Activated CD4-positive, alpha-beta T cell treated with anti-CD3 and anti-CD28 coated beads, Interleukin-2, amount 50 U/mL, for 16 hours (primary cell): ENCODE data around the gene GAS2L1.

Source experiments
- DNase-seq: peaks from one replicate; pipeline ENCODE4 v3.0.0-alpha.2; 2020

Gene GAS2L1

GRCh38 chr22:29310065-29310862, 3.8 kb downstream of the GAS2L1 start:
- DNase-seq: no peak

GRCh38 chr22:29310863-29311339, 4.5 kb downstream of the GAS2L1 start:
- peak; percentile 71 for DNase-seq

GRCh38 chr22:29311464-29312217, 5.2 kb downstream of the GAS2L1 start:
- no peak for DNase-seq

- DNase-seq: no peak
Measured at GRCh38 chr22:29312218-29313125, 6.0 kb downstream of the GAS2L1 start.

- DNase-seq: peak; percentile 35
Measured at GRCh38 chr22:29313126-29313575, 6.7 kb downstream of the GAS2L1 start.

GRCh38 chr22:29313576-29314466, 7.4 kb downstream of the GAS2L1 start:
- no peak for DNase-seq

GRCh38 chr22:29314537-29315285, 8.3 kb downstream of the GAS2L1 start:
- no peak for DNase-seq

GRCh38 chr22:29315286-29316140, 9.1 kb downstream of the GAS2L1 start, which contains the start of gene RASL10A:
TSS of gene RASL10A (minus strand) at chr22:29315697. CDS start at chr22:29315246, 451 bp downstream.
- no peak for DNase-seq

GRCh38 chr22:29316141-29316828, 9.8 kb downstream of the GAS2L1 start:
- DNase-seq: no peak

- no peak for DNase-seq
Measured at GRCh38 chr22:29317827-29318454, 11.5 kb downstream of the GAS2L1 start.

- no peak for DNase-seq
Measured at GRCh38 chr22:29319072-29319471, 12.6 kb downstream of the GAS2L1 start.

- DNase-seq: no peak
Measured at GRCh38 chr22:29320546-29320945, 14.1 kb downstream of the GAS2L1 start.

- no peak for DNase-seq
Measured at GRCh38 chr22:29323641-29324040, 17.2 kb downstream of the GAS2L1 start.

- no peak for DNase-seq
Measured at GRCh38 chr22:29325356-29325755, 18.9 kb downstream of the GAS2L1 start.

- no peak for DNase-seq
Measured at GRCh38 chr22:29325785-29326315, 19.4 kb downstream of the GAS2L1 start.

- DNase-seq: no peak
Measured at GRCh38 chr22:29326481-29326880, 20.0 kb downstream of the GAS2L1 start.

- DNase-seq: no peak
Measured at GRCh38 chr22:29327089-29327764, 20.8 kb downstream of the GAS2L1 start.

GRCh38 chr22:29328055-29328454, 21.6 kb downstream of the GAS2L1 start:
- DNase-seq: no peak
